Jurkat, Clone E6-1 (cell line): Measurements from ENCODE around the gene CXorf66.
"Not testable (repeated sequence)": the region's sequence is repeated elsewhere in the genome, so short reads cannot be mapped to it uniquely, and the experiment has no call there.

Experiments
- DNase-seq: peaks from one replicate; pipeline ENCODE4 v3.0.0-alpha.2; 2011; ENCODE audit warnings: low read depth, low spot score
- H3K4me3 ChIP-seq: 2 replicates; pipeline ENCODE4 v1.5.1; 2011; ENCODE audit warnings: mild to moderate bottlenecking, low read length, control low read depth, moderate library complexity

Gene CXorf66

DNA sequence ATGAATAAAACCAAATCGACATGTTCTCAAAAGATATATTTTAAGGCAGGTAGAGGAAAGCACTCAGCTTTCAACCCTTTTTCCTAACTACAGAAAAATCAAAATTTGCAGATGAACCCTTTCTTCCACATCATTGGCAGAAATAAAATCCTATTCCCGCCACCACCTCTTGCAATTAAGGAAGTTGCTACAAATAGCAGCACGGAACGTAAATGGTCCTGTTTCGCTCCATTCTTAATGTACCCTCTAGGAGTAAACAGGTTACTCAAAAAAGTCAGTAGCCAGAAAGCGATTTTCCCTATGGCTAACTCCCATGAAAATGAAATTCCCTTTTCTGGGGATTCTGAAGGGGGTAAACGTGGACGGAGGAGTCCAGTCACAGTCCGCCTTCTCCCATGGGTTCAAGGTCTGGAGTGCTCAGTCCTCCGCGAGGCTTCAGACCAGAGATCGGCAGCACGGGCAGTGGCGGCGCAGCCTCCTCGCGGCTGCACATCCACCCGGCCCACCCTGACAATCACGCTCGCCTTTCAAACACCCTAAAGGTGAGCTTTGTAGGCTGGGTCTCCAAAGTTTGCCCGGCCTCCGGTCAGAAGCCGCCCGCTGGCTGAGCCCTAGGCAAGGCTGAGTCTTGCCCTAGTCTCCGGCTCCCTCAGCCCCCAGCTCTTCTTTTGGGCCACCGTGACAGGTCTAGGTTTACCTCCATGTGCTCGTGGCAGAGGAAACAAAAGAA, 34.2 kb downstream of the CXorf66 start:
- DNase-seq: no peak

DNA sequence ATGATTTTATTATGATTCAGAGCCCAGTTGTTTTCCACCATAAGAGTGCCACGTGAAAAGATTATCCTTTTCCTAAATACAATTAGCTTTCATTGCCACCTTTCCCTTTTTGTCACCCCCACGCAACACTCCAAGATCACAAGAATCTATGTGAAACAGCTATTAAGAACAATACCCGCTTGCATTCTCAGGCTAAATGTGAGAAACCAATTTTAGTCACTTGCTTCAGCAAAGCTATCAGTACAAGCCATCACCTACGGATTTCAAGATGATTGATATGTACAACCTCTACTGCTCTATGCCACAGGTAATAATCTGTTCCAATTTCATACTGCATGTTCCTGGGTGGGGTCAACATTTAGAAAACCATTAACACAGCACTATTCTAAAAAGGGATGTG, 34.9 kb downstream of the CXorf66 start:
- DNase-seq: no peak
- H3K4me3 ChIP-seq: no peak overlapping the region

More for the DNA sequence above, 34.2 kb downstream of the CXorf66 start:
- H3K4me3 ChIP-seq: peak overlapping the region; percentile 64

- DNase-seq: no peak
These were observed 35.4 kb downstream of the CXorf66 start for GRCh38 chrX:139929876-139930275.

DNA sequence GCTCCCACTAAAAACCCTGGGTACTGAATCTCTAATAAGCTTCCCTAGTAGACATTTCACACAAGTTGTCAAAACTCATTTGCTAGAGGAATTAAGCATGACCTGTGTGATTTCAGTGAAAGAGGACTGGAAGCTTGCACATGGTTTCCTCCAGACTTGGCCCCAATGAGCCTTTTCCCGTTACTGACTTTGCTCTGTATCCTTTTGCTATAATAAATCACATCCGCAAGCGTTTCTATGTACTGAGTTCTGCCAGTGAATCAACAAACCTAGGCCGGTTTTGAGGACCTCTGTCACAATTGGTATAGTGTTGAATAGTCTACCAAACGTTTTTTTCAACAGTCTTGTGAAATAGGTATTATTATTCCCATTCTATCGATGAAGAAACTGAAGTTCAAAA, 40.6 kb downstream of the CXorf66 start:
- no peak overlapping the region for H3K4me3 ChIP-seq
- DNase-seq: no peak

More at GRCh38 chrX:139929876-139930275, 35.4 kb downstream of the CXorf66 start:
- no peak overlapping the region for H3K4me3 ChIP-seq

GRCh38 chrX:139924069-139924695, 41.1 kb downstream of the CXorf66 start:
- DNase-seq: no peak
- H3K4me3 ChIP-seq: no peak overlapping the region

- not testable (repeated sequence) for DNase-seq, H3K4me3 ChIP-seq
These were observed 44.2 kb downstream of the CXorf66 start for GRCh38 chrX:139921142-139921541.

- no peak for DNase-seq
- no peak overlapping the region for H3K4me3 ChIP-seq
These were observed 45.0 kb downstream of the CXorf66 start for GRCh38 chrX:139920316-139920715.

- H3K4me3 ChIP-seq: no peak overlapping the region
- no peak for DNase-seq
These were observed 50.9 kb downstream of the CXorf66 start for GRCh38 chrX:139914421-139914820.

DNA sequence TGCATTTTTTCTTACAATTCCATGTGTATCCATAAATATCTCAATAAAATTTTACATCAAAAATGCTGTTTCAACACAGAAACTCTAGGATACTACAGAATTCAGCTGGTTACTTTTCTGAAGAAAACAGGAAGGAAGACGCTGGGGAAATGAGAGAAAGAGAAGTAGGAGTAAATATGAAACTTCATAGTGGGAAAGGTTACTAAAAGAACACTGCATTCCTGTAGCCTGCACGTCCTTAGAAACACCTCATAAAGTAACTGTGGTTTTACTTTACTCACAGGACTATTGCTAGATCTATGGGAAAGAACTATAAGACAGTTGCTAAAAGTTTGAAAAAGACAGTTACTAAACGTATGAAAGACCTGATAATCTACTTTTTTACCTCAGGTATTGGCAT, 55.6 kb downstream of the CXorf66 start:
- no peak for DNase-seq
- H3K4me3 ChIP-seq: no peak overlapping the region

GRCh38 chrX:139907078-139907477, 58.2 kb downstream of the CXorf66 start:
- DNase-seq: no peak
- H3K4me3 ChIP-seq: no peak overlapping the region

DNA sequence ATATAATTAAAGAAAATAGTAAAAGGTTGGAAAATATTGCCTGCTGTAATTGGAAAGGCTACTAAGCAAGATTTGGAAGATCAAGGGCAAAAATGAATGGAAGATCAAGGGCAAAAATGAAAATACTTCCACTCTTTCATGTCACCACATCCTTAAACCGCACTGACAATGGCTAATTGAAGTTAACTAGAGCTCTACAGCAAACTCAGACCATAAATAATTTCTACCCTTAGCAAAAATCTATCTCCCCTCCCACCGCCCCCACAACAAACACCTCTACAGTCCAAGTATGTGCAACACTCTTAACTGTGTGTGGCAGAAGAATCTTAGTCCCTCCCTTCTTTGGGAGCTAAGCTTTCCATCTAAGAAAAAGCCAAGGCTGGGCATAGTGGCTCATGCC, 59.6 kb downstream of the CXorf66 start:
- DNase-seq: peak; percentile 65
- no peak overlapping the region for H3K4me3 ChIP-seq
